NB4 (cell line): ENCODE data around the gene TMEM41B.

Source experiments
- CTCF ChIP-seq: IDR thresholded peaks from one replicate; pipeline ENCODE4 v1.5.1; 2012; ENCODE audit warnings: low read depth, low read length
- MAX ChIP-seq: IDR thresholded peaks from 2 replicates; pipeline ENCODE4 v1.6.1; 2011; ENCODE audit warnings: low read depth, low read length
- MYC ChIP-seq: IDR thresholded peaks from 2 replicates; pipeline ENCODE4 v1.6.1; 2011; ENCODE audit warnings: low read depth, low read length
- POLR2A ChIP-seq: IDR thresholded peaks from 2 replicates; pipeline ENCODE4 v1.6.1; 2011; ENCODE audit warnings: mild to moderate bottlenecking; ENCODE audit not compliant: insufficient read length; ENCODE audit errors: extremely low read depth

GRCh38 chr11:9362393-9362863, 48.0 kb upstream of the TMEM41B start:
- TF ChIP-seq POLR2A (no peak), CTCF (no peak), MYC (no peak), MAX (no peak)
